ENCODE results near the gene PSPH.
"Not testable (repeated sequence)": the region's sequence is repeated elsewhere in the genome, so short reads cannot be mapped to it uniquely, and the experiment has no call there.

DNA sequence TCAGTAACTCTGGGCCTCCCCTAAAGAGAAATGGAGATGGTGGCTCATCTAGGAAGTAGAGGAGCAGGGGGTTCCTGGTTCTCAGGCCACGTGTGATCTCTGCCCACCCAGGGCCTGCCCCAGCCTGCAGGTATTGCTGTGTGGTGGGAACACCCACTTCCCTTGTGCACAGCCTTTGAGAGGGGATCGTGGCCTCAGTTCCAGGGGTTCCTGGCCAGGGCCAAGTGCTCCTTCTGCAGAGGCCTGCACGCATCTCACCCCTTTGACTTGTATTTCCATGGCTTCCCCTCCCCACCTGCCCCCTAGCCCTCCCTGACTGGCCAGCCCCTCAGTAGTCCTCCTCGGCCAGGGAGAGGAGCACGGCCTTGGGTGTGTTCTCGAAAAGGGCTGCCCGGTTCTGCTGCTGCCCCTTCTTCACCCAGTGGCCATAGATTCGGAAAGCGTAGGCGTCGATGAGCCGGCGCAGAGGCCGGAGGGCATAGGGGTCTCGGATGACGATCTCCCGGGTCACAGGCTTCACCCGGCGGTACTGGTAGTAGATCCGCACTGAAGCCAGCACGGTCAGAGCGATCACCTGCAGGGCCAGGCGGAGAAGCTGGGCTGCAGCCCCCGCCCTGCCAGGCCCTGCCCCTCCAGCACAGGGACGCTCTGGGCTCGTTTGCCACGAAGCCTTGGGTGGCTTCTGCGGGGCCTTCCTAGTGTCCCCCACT is 29.6 kb upstream of the PSPH start:
- TF ChIP-seq, protein P1, sequence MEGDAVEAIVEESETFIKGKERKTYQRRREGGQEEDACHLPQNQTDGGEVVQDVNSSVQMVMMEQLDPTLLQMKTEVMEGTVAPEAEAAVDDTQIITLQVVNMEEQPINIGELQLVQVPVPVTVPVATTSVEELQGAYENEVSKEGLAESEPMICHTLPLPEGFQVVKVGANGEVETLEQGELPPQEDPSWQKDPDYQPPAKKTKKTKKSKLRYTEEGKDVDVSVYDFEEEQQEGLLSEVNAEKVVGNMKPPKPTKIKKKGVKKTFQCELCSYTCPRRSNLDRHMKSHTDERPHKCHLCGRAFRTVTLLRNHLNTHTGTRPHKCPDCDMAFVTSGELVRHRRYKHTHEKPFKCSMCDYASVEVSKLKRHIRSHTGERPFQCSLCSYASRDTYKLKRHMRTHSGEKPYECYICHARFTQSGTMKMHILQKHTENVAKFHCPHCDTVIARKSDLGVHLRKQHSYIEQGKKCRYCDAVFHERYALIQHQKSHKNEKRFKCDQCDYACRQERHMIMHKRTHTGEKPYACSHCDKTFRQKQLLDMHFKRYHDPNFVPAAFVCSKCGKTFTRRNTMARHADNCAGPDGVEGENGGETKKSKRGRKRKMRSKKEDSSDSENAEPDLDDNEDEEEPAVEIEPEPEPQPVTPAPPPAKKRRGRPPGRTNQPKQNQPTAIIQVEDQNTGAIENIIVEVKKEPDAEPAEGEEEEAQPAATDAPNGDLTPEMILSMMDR (IDR thresholded peaks at IDR 0.05) = not testable (repeated sequence)
- TF ChIP-seq POLR2A (IDR thresholded peaks at IDR 0.05) = not testable (repeated sequence)
